Forelimb muscle (tissue), 1 donor: ENCODE data around the gene OSBP. TPM values are rescaled to one million over a fixed set of nuclear protein-coding genes. Genes with fewer than 3 reads are reported as not detected.
"Not testable (repeated sequence)": the region's sequence is repeated elsewhere in the genome, so short reads cannot be mapped to it uniquely, and the experiment has no call there.

Experiments used
- DNase-seq: peaks from one replicate; pipeline ENCODE4 v3.0.0-alpha.2; 2013; ENCODE audit warnings: low read depth
- polyA plus RNA-seq: library from polyadenylated mRNA; unstranded; fragments of 120-200 nt; gene quantifications from one replicate; pipeline ENCODE4 v1.2.1, GENCODE V29; 2013; ENCODE audit not compliant: insufficient read length

The OSBP gene
- polyA plus RNA-seq, 1 donor: 50.5 TPM

- no peak for DNase-seq
Measured at GRCh38 chr11:59553323-59553722, 62.3 kb downstream of the OSBP start.

GRCh38 chr11:59552844-59553243, 62.7 kb downstream of the OSBP start:
- DNase-seq: no peak

GRCh38 chr11:59551659-59552521, 63.7 kb downstream of the OSBP start:
- no peak for DNase-seq

- peak; percentile 77 for DNase-seq
Measured at GRCh38 chr11:59550842-59551658, 64.5 kb downstream of the OSBP start.

GRCh38 chr11:59550368-59550841, 65.2 kb downstream of the OSBP start:
- DNase-seq: peak; percentile 81

GRCh38 chr11:59548309-59548656, 67.3 kb downstream of the OSBP start:
- DNase-seq: no peak

- DNase-seq: not testable (repeated sequence)
Measured at GRCh38 chr11:59547605-59548308, 67.8 kb downstream of the OSBP start.

GRCh38 chr11:59545179-59546020, 70.2 kb downstream of the OSBP start:
- no peak for DNase-seq

- DNase-seq: no peak
Measured at GRCh38 chr11:59544869-59545178, 70.8 kb downstream of the OSBP start.

GRCh38 chr11:59543713-59544112, 71.9 kb downstream of the OSBP start:
- DNase-seq: not testable (repeated sequence)

GRCh38 chr11:59542142-59542810, 73.3 kb downstream of the OSBP start:
- no peak for DNase-seq

- DNase-seq: no peak
Measured at GRCh38 chr11:59534676-59535075, 80.9 kb downstream of the OSBP start.

GRCh38 chr11:59532620-59533019, 83.0 kb downstream of the OSBP start:
- no peak for DNase-seq

- DNase-seq: no peak
Measured at GRCh38 chr11:59528711-59529110, 86.9 kb downstream of the OSBP start.

Other genes with a start within 250 kb of the OSBP start
- gene OR5A2, start 189.4 kb downstream of the OSBP start, polyA plus RNA-seq: 0.03 TPM
- not detected for gene OR5A1, start 179.3 kb downstream of the OSBP start, polyA plus RNA-seq
- not detected for gene OR4D6, start 158.8 kb downstream of the OSBP start, polyA plus RNA-seq
- not detected for gene OR4D10, start 142.5 kb downstream of the OSBP start, polyA plus RNA-seq
- gene OR4D11, start 112.2 kb downstream of the OSBP start, polyA plus RNA-seq: not detected
- gene OR4D9, start 104.2 kb downstream of the OSBP start, polyA plus RNA-seq: 0.08 TPM
- gene PATL1, start 53.3 kb upstream of the OSBP start, polyA plus RNA-seq: 25.2 TPM
- gene OR10V1, start 98.1 kb upstream of the OSBP start, polyA plus RNA-seq: not detected
- 4.7 TPM for gene STX3, start 139.6 kb upstream of the OSBP start, polyA plus RNA-seq
- gene MRPL16, start 195.0 kb upstream of the OSBP start, polyA plus RNA-seq: 31.6 TPM
- gene CBLIF, start 229.7 kb upstream of the OSBP start, polyA plus RNA-seq: not detected